Activated naive CD8-positive, alpha-beta T cell (primary cell): ENCODE results near the gene BICC1.

Source experiments
- H3K27ac Mint-ChIP-seq: one replicate; pipeline ENCODE4 v1.8.0; 2021; ENCODE audit warnings: mixed read lengths
- H3K27me3 Mint-ChIP-seq: one replicate; pipeline ENCODE4 v1.8.0; 2021; ENCODE audit warnings: mixed read lengths
- H3K36me3 Mint-ChIP-seq: one replicate; pipeline ENCODE4 v1.8.0; 2021; ENCODE audit warnings: mixed read lengths
- H3K4me1 Mint-ChIP-seq: one replicate; pipeline ENCODE4 v1.8.0; 2021; ENCODE audit warnings: low read depth, mixed read lengths
- H3K4me3 Mint-ChIP-seq: one replicate; pipeline ENCODE4 v1.8.0; 2021; ENCODE audit warnings: mild to moderate bottlenecking, mixed read lengths
- H3K9me3 Mint-ChIP-seq: one replicate; pipeline ENCODE4 v1.8.0; 2021; ENCODE audit warnings: low read depth, mixed read lengths

Gene BICC1

DNA sequence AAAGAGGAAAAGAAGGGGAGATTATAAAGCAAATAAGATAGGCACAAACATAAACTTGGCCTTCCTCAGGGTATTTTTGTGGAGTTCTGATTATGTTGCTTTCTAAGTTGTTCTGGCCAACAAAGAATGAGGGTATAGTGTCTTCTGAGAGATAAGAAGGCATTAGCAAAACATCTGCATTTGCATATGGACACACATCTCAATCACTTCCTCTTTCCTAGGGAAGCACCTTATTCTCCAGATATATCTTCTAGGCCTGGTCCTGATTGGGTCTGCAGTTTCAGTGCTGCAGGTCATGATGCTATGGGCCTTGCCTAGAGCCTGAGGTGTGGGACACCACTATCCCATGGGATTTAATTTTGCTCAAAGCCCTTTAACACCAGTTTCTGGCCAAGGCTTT lies 355.0 kb downstream of the BICC1 start:
- Mint-ChIP-seq H3K4me1 (no peaks in the 10 kb centered on the region), H3K27me3 (peaks cover 2% of the 10 kb centered on the region), H3K4me3 (no peak overlapping the region), H3K36me3 (no peaks in the 10 kb centered on the region), H3K9me3 (no peaks in the 10 kb centered on the region), H3K27ac (no peak overlapping the region)

DNA sequence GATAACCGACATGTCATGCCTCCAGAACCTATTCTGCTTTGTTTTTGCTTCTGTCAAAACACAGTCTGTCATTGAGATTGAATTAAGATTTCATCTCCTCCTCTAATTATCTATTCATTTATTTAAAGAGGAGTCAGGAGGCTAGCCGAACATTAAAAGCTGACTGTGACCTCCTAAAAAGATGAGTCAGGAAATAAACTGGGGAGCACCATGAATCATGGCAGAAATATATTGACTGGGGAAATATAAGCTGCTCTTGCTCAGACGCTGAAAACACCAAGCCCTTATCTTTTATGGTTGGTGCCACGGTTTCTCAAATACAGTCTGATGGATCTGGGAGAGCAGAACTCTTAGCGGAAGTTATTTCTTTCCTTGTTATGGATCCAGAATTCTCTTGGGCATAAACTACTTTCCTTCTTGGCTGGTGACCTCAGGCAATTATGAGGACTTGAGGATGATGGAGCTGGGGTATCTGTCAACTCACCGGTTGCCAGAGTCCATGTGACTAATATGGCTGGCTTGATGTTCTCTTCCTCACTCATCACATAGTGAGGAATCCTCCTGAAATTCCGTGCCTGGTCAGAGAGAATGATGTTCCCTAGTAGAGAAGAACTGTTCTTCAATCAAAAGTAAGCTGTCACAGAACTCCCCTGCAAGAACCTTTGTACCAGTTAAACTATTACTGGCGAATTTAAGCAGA lies 356.2 kb downstream of the BICC1 start:
- Mint-ChIP-seq H3K27ac (no peak overlapping the region), H3K9me3 (no peaks in the 10 kb centered on the region), H3K36me3 (no peaks in the 10 kb centered on the region), H3K27me3 (peaks cover 2% of the 10 kb centered on the region), H3K4me3 (no peak overlapping the region), H3K4me1 (no peaks in the 10 kb centered on the region)

DNA sequence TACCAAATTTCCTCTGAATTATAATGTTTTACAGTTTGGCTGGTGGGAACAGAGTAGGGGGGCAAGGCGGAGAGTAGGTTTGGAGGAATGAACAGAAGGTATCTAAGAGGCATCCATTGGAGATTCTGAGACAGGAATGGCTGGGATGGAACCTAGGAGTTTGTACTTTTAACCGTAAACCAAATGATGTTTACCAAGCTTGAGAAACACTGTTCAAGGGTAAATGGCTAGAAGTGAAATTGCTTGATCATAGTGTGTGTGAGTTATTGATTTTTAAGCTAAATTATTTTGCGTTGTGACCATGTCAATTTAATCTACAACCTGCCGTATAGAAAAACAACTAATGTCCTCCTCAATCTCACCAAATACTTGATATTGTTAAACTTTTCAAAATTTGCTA lies 357.4 kb downstream of the BICC1 start:
- Mint-ChIP-seq H3K4me3 (no peak overlapping the region), H3K4me1 (no peaks in the 10 kb centered on the region), H3K9me3 (no peaks in the 10 kb centered on the region), H3K36me3 (no peaks in the 10 kb centered on the region), H3K27me3 (peaks cover 2% of the 10 kb centered on the region), H3K27ac (no peak overlapping the region)

DNA sequence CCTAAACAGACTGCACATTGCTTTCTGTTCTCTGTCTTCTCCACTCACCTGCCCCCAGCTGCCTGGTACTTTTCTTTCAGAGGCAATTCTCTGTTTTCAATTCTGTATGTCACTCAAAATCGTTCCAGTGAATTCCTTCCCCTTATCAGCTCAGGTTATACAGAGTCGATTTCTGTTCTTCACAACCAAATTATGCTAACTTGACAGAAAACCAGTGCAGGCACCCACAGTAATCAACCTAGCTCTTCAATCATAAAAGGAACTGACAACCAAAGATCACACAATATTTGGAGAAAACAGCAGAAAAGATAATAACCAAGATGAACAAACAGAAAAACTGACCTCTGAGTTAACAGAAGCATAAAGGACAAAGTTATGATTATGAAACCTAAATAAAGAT lies 360.5 kb downstream of the BICC1 start:
- H3K27ac Mint-ChIP-seq: no peak overlapping the region
- no peaks in the 10 kb centered on the region for H3K9me3 Mint-ChIP-seq
- peaks cover 2% of the 10 kb centered on the region for H3K27me3 Mint-ChIP-seq
- no peaks in the 10 kb centered on the region for H3K36me3 Mint-ChIP-seq
- H3K4me3 Mint-ChIP-seq: no peak overlapping the region
- H3K4me1 Mint-ChIP-seq: no peaks in the 10 kb centered on the region
